HEK293 (cell line): ENCODE measurements around the gene BMF.

Experiments used
- FEZF1 ChIP-seq: fragments of 450-650 bp; formaldehyde crosslinking; IDR thresholded peaks from 2 replicates; pipeline ENCODE4 v1.5.1; 2016; ENCODE audit warnings: missing biosample characterization, missing genetic modification characterization
- GFI1B ChIP-seq: fragments of 450-650 bp; formaldehyde crosslinking; IDR thresholded peaks from 2 replicates; pipeline ENCODE4 v1.5.1; 2016; ENCODE audit warnings: missing biosample characterization, missing genetic modification characterization
- GLI4 ChIP-seq: fragments of 450-650 bp; formaldehyde crosslinking; IDR thresholded peaks from 2 replicates; pipeline ENCODE4 v1.5.1; 2016; ENCODE audit warnings: missing biosample characterization, missing genetic modification characterization
- HOXD13 ChIP-seq: sonication (generic); formaldehyde crosslinking; IDR thresholded peaks from 2 replicates; pipeline ENCODE4 v1.8.0; 2022; ENCODE audit warnings: missing genetic modification reagents, borderline replicate concordance
- IKZF3 ChIP-seq: fragments of 450-650 bp; IDR thresholded peaks from 2 replicates; pipeline ENCODE4 v1.5.0; 2018; ENCODE audit warnings: missing biosample characterization, mild to moderate bottlenecking, missing genetic modification characterization, moderate library complexity
- KLF1 ChIP-seq: fragments of 450-650 bp; formaldehyde crosslinking; IDR thresholded peaks from 2 replicates; pipeline ENCODE4 v1.5.1; 2016; ENCODE audit warnings: missing biosample characterization, missing genetic modification characterization
- KLF7 ChIP-seq: fragments of 450-650 bp; formaldehyde crosslinking; IDR thresholded peaks from 2 replicates; pipeline ENCODE4 v1.5.1; 2016; ENCODE audit warnings: missing biosample characterization, missing genetic modification characterization, borderline replicate concordance
- MYNN ChIP-seq: fragments of 450-650 bp; formaldehyde crosslinking; IDR thresholded peaks from 2 replicates; pipeline ENCODE4 v1.5.1; 2016; ENCODE audit warnings: missing biosample characterization, missing genetic modification characterization, borderline replicate concordance
- REPIN1 ChIP-seq: fragments of 450-650 bp; formaldehyde crosslinking; IDR thresholded peaks from 2 replicates; pipeline ENCODE4 v1.5.1; 2017; ENCODE audit warnings: missing biosample characterization, missing genetic modification characterization, low read depth
- SCRT1 ChIP-seq: fragments of 450-650 bp; formaldehyde crosslinking; IDR thresholded peaks from 2 replicates; pipeline ENCODE4 v1.5.1; 2016; ENCODE audit warnings: missing biosample characterization, missing genetic modification characterization, borderline replicate concordance
- ZBTB1 ChIP-seq: fragments of 450-650 bp; formaldehyde crosslinking; IDR thresholded peaks from 2 replicates; pipeline ENCODE4 v1.5.1; 2016; ENCODE audit warnings: missing biosample characterization, missing genetic modification characterization
- ZBTB10 ChIP-seq: fragments of 450-650 bp; formaldehyde crosslinking; IDR thresholded peaks from 2 replicates; pipeline ENCODE4 v1.5.1; 2016; ENCODE audit warnings: missing biosample characterization, missing genetic modification characterization
- ZBTB26 ChIP-seq: fragments of 450-650 bp; formaldehyde crosslinking; optimal IDR thresholded peaks from 2 replicates; pipeline ENCODE3; 2016; ENCODE audit warnings: missing biosample characterization, mild to moderate bottlenecking, missing genetic modification characterization
- ZBTB48 ChIP-seq: fragments of 450-650 bp; formaldehyde crosslinking; IDR thresholded peaks from 2 replicates; pipeline ENCODE4 v1.5.1; 2016; ENCODE audit warnings: missing biosample characterization, missing genetic modification characterization
- ZNF133 ChIP-seq: fragments of 450-650 bp; formaldehyde crosslinking; IDR thresholded peaks from 2 replicates; pipeline ENCODE4 v1.5.1; 2016; ENCODE audit warnings: missing biosample characterization, missing genetic modification characterization
- ZNF184 ChIP-seq: fragments of 450-650 bp; IDR thresholded peaks from 2 replicates; pipeline ENCODE4 v1.5.1; 2018; ENCODE audit warnings: missing biosample characterization, mild to moderate bottlenecking, missing genetic modification characterization
- ZNF350 ChIP-seq: fragments of 450-650 bp; formaldehyde crosslinking; IDR thresholded peaks from 2 replicates; pipeline ENCODE4 v1.5.0; 2017; ENCODE audit warnings: missing biosample characterization, mild to moderate bottlenecking, missing genetic modification characterization
- ZNF366 ChIP-seq: fragments of 450-650 bp; formaldehyde crosslinking; conservative IDR thresholded peaks from 2 replicates; pipeline ENCODE4 v1.5.1; 2016; ENCODE audit warnings: missing biosample characterization, missing genetic modification characterization
- ZNF391 ChIP-seq: fragments of 450-650 bp; formaldehyde crosslinking; IDR thresholded peaks from 2 replicates; pipeline ENCODE4 v1.5.1; 2016; ENCODE audit warnings: low read depth, missing biosample characterization, missing genetic modification characterization, borderline replicate concordance
- ZNF394 ChIP-seq: fragments of 450-650 bp; formaldehyde crosslinking; IDR thresholded peaks from 2 replicates; pipeline ENCODE4 v1.5.1; 2016; ENCODE audit warnings: missing biosample characterization, missing genetic modification characterization, mild to moderate bottlenecking, moderate library complexity, borderline replicate concordance
- ZNF404 ChIP-seq: fragments of 450-650 bp; formaldehyde crosslinking; IDR thresholded peaks from 2 replicates; pipeline ENCODE4 v1.5.1; 2017; ENCODE audit warnings: missing biosample characterization, missing genetic modification characterization
- ZNF416 ChIP-seq: fragments of 450-650 bp; formaldehyde crosslinking; IDR thresholded peaks from 2 replicates; pipeline ENCODE4 v1.5.1; 2016; ENCODE audit warnings: missing biosample characterization, missing genetic modification characterization
- ZNF513 ChIP-seq: fragments of 450-650 bp; IDR thresholded peaks from 2 replicates; pipeline ENCODE4 v1.5.1; 2018; ENCODE audit warnings: missing biosample characterization, missing genetic modification characterization
- ZNF521 ChIP-seq: fragments of 450-650 bp; formaldehyde crosslinking; IDR thresholded peaks from 2 replicates; pipeline ENCODE4 v1.5.1; 2017; ENCODE audit warnings: missing biosample characterization, mild to moderate bottlenecking, missing genetic modification characterization
- ZNF529 ChIP-seq: fragments of 450-650 bp; formaldehyde crosslinking; IDR thresholded peaks from 2 replicates; pipeline ENCODE4 v1.5.1; 2017; ENCODE audit warnings: missing genetic modification characterization, missing biosample characterization; ENCODE audit not compliant: insufficient replicate concordance
- ZNF548 ChIP-seq: fragments of 450-650 bp; formaldehyde crosslinking; IDR thresholded peaks from 2 replicates; pipeline ENCODE4 v1.5.1; 2016; ENCODE audit warnings: missing biosample characterization, missing genetic modification characterization
- ZNF549 ChIP-seq: fragments of 450-650 bp; IDR thresholded peaks from 2 replicates; pipeline ENCODE4 v1.5.1; 2018; ENCODE audit warnings: missing biosample characterization, missing genetic modification characterization, mild to moderate bottlenecking, inconsistent platforms, moderate library complexity
- ZNF600 ChIP-seq: fragments of 450-650 bp; formaldehyde crosslinking; IDR thresholded peaks from 2 replicates; pipeline ENCODE4 v1.5.1; 2016; ENCODE audit warnings: missing biosample characterization, missing genetic modification characterization
- ZNF658 ChIP-seq: fragments of 450-650 bp; formaldehyde crosslinking; IDR thresholded peaks from 2 replicates; pipeline ENCODE4; 2016; ENCODE audit warnings: missing biosample characterization, missing genetic modification characterization
- ZNF660 ChIP-seq: fragments of 450-650 bp; IDR thresholded peaks from 2 replicates; pipeline ENCODE4 v1.5.1; 2018; ENCODE audit warnings: missing biosample characterization, mild to moderate bottlenecking, missing genetic modification characterization
- ZNF76 ChIP-seq: fragments of 450-650 bp; formaldehyde crosslinking; IDR thresholded peaks from 2 replicates; pipeline ENCODE4; 2016; ENCODE audit warnings: low read depth, missing biosample characterization, missing genetic modification characterization, borderline replicate concordance
- ZNF768 ChIP-seq: fragments of 450-650 bp; formaldehyde crosslinking; IDR thresholded peaks from 2 replicates; pipeline ENCODE4 v1.5.1; 2018; ENCODE audit warnings: missing biosample characterization, mild to moderate bottlenecking, missing genetic modification characterization
- ZNF777 ChIP-seq: fragments of 450-650 bp; formaldehyde crosslinking; IDR thresholded peaks from 2 replicates; pipeline ENCODE4 v1.5.1; 2017; ENCODE audit warnings: missing biosample characterization, missing genetic modification characterization, borderline replicate concordance
- ZSCAN23 ChIP-seq: fragments of 450-650 bp; formaldehyde crosslinking; IDR thresholded peaks from 2 replicates; pipeline ENCODE4 v1.5.1; 2016; ENCODE audit warnings: missing biosample characterization, missing genetic modification characterization
- ZXDB ChIP-seq: fragments of 450-650 bp; formaldehyde crosslinking; IDR thresholded peaks from 2 replicates; pipeline ENCODE4 v1.5.1; 2016; ENCODE audit warnings: missing biosample characterization, missing genetic modification characterization

The BMF gene

GRCh38 chr15:40092256-40092978 is 16.3 kb downstream of the BMF start (continued):
- TF ChIP-seq REPIN1 (tag by site-specific recombination) (no peak), ZBTB10 (tag by site-specific recombination) (peak; percentile 89), ZNF660 (tag by site-specific recombination) (peak; percentile 64; the same call in 1 of the 2 replicates), ZSCAN23 (tag by site-specific recombination) (0 out of 2 replicates have a peak, but pooled peaks have one; percentile 76), ZNF76 (tag by site-specific recombination) (peak; percentile 70; the same call in 1 of the 2 replicates), ZNF350 (no peak), ZNF404 (peak; percentile 67; the same call in 1 of the 2 replicates), ZNF521 (tag by site-specific recombination) (no peak), ZNF513 (tag by site-specific recombination) (peak; percentile 55; the same call in 1 of the 2 replicates), ZNF416 (peak; percentile 70; the same call in 1 of the 2 replicates), ZXDB (tag by site-specific recombination) (peak; percentile 98), ZNF366 (tag by site-specific recombination) (peak; percentile 95), KLF7 (peak; percentile 99), ZNF184 (tag by site-specific recombination) (no peak), ZNF133 (tag by site-specific recombination) (no peak), ZBTB26 (tag by site-specific recombination) (peak; percentile 50), GLI4 (tag by site-specific recombination) (0 out of 2 replicates have a peak, but pooled peaks have one; percentile 67), MYNN (tag by site-specific recombination) (peak; percentile 56; the same call in 1 of the 2 replicates), ZNF777 (no peak; the same call in 1 of the 2 replicates), ZBTB1 (tag by site-specific recombination) (peak; percentile 73; the same call in 1 of the 2 replicates), GFI1B (tag by site-specific recombination) (peak; percentile 99), ZNF391 (tag by site-specific recombination) (peak; percentile 97), ZNF394 (tag by site-specific recombination) (peak; percentile 86), ZNF549 (tag by site-specific recombination) (no peak), KLF1 (tag by site-specific recombination) (peak; percentile 90), ZNF529 (tag by site-specific recombination) (no peak), IKZF3 (tag by site-specific recombination) (peak; percentile 93), ZBTB48 (tag by site-specific recombination) (peak; percentile 89), ZNF658 (tag by site-specific recombination) (no peak), ZNF548 (tag by site-specific recombination) (no peak), FEZF1 (tag by site-specific recombination) (peak; percentile 99), ZNF768 (tag by site-specific recombination) (no peak), SCRT1 (tag by site-specific recombination) (peak; percentile 76; the same call in 1 of the 2 replicates), HOXD13 (CRISPR knock-in tag) (peak; percentile 87; the same call in 1 of the 2 replicates), ZNF600 (peak; percentile 57; the same call in 1 of the 2 replicates)
